Spleen (tissue), 7 donors: ENCODE results near the gene INPP5D.

Experiments used
- CTCF ChIP-seq, 11 experiments: fragments of 200-600 bp in 7 of 11; fragments of 450-650 bp in 4 of 11; sonication (generic) in 4 of 11; IDR thresholded peaks in 8 of 11; conservative IDR thresholded peaks in 3 of 11; 1 replicate in 7 of 11; 2 replicates in 4 of 11; pipeline versions ENCODE4 v1.4.0 to v1.8.0; 2016 to 2021; ENCODE audit warnings: antibody characterized with exemption in 11 of 11, inconsistent platforms in 4 of 11, mild to moderate bottlenecking in 1 of 11
- POLR2AphosphoS5 ChIP-seq, 3 donors: sonication (generic); formaldehyde crosslinking; IDR thresholded peaks; one replicate each; pipeline ENCODE4 v1.5.1; 2017; ENCODE audit warnings: antibody characterized with exemption in 3 of 3
- donor health status: DM: no; HTN: no; CAD: no; lungs with moderate emphysema.
- donor health status: DM: no; HTN: no; CAD: no.
- donor health status: DM: no; HTN: no; CAD: no.

DNA sequence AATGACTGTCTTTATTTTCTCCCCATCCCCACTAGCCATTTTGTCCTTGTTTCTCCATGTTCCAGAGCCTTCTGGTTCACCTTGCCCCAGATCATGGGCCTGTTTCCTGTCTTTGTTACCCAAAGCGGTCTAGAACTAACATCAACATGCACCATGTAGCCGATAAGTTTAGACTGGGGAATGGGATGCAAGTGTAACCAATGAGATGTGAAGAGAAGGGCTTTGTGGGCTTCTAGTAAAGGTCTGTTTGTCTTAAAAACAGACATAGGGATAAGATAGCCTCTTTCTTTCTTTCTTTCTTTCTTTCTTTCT is 25.7 kb downstream of the INPP5D start:
- TF ChIP-seq CTCF (IDR thresholded peaks at IDR 0.05 in 8 of 11, conservative IDR thresholded peaks at IDR 0.05 in 3 of 11) (no peak), POLR2AphosphoS5 (IDR thresholded peaks at IDR 0.05) (no peak)
